Activated CD8-positive, alpha-beta memory T cell treated with anti-CD3 and anti-CD28 coated beads for 24 hours (primary cell): ENCODE data around the gene FBXO4.
"Not testable (repeated sequence)": the region's sequence is repeated elsewhere in the genome, so short reads cannot be mapped to it uniquely, and the experiment has no call there.

Experiments
- DNase-seq: peaks from one replicate; pipeline ENCODE4 v3.0.0-alpha.2; 2020

Gene FBXO4

DNA sequence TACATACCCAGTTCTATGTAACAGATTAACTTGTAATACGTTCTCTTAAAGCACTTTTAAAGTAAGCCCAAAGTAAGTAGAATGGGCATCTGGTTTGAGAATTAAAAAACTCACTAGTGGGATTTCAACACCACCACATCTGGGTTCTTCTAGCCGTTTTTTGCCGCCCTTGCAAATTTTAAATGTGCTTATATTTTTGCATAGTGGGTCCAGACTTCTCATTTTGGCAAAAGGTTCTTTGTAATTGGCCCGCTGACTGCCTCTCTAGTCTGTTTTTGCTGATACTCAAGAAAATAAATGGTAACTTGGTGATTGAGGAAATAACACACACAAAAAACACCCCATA lies 582 bp upstream of the FBXO4 start:
- DNase-seq, result no peak

DNA sequence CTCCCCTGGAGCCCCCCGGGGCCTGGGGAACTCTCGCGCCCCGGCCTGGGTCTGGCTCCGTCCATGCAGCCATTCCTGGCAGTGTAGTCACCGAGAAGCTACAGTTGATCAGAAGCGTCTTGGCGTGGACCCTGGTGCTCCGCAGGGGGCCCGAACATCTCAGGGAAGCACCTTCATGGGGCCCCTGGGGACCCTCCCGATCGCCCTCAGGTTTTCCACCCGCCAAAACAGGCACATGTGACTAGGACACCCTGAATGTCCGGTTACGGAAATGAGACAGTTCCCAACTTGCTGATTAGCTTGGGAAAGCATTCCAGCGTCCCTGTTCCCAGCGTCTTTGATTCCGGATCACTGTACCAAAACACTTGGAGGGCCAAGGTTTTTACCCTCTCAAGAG lies 472 bp downstream of the FBXO4 start:
- DNase-seq, result no peak

DNA sequence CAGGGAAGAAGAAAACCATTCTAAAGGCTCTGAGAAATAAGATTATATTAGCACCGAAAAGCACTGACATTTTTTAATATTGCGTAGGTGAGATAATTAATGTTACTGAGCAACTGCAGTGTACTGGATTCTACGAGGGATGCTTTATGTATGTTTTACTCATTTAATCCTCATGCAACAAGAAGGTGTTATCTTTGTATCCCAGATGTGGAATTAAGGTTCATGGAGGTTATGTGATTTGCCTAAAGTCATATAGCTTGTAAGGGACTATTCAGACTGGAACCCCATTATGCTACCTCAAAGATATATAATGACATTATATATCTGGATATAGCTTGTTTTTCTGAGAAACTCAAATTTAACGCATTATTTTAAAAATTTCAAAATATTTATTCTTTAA lies 2.5 kb downstream of the FBXO4 start:
- DNase-seq, result no peak

DNA sequence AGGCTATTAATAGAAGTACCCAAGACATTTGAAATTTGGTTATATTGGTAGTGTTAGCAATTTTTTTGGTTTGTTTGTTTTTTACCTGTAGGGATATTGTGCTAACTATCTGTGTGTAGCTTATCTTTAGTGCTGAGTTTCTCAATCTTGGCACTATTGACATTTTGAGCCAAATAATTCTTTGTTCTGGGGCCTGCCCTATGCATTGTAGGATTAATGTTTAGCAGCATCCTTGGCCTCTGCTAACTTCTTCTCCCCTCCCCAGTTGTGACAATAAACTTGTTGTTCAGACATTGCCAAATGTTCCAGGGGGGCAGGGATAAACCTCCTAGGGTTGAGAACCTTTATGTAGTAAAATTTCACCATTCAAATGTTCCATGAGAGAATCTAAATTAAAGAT lies 4.0 kb downstream of the FBXO4 start:
- no peak for DNase-seq

DNA sequence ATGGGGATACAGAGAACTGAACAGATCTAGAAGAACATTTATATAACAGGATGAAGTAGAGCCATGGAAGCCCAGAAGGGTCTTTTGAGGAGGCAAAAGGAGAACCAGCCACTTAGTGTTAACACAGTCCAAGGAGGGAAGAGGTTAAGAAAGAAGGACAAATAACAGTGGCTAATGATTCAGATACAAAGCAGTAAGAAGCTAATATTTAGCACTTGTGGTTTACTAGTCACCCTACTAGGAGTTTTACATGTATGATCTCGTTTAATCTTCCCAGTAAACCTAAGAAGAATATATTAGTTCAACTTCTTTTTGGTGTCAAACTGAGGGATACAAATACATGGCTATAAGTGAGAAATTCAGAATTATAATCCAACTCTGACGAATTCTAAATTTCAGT lies 7.7 kb downstream of the FBXO4 start:
- no peak for DNase-seq

DNA sequence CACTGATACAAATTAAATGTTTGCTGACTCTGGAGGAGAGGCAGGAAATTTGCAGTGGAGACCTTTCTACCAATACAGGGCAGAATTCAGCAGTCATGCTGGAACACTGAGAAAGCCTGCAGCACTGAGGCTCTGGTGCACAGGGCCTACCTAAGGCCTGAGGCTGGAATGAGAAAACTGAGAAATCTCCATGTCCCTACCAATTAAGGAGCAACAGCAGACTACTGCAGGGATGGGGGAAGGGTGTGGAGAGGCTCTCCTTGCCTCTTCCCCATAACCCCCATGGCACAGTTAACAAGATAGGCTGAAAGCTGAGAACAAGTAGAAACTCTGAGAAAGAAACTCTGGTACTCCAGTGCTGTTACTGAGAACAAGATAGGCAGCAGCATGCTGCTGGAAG lies 10.5 kb downstream of the FBXO4 start:
- no peak for DNase-seq

DNA sequence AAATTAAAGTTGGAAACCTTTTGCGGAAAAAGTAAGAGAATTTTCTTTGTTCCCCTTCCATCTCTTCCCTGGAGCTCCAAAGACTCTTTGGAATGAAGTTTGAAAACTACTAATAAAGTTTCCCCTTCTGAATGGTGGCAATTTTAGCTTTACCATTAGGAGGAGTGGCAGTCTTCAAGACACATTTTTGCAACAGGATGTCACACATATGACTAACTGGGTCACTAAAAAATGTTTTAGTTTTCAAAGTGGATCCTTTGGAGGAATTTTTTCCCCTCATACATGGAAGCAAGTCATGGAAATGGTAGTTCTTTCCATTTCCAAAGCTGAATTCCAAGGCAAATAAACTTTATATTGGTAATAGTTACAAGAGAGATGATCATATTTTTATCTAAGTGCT lies 15.6 kb downstream of the FBXO4 start:
- DNase-seq, result no peak

DNA sequence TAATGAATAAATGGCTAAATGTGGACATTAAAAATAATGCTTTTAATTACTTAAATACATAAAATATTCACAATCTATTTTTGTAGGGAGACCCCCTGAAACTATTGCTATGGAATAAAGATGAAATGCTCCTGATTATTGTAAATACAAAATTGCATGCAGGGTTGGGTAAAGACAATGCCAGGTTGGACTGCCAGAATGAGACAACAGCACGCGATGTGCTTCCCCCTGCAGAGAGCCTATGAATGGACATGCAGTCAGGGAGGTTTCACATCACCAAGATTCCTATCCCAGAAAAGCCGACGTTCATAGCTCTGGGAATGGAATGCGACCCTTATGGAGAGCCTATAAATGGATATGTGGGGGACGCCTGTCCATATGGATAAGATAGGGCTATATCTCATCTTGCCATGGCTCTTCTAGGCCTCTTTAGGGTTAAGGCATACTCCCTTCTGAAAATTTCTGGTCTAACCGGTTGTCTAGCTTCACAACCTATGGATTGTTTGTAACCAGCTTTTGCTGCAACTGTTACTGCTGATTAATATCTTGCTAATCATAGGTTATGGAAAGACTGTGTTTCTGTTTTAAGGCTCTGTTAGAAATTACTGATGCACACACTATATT lies 20.4 kb downstream of the FBXO4 start:
- not testable (repeated sequence) for DNase-seq

DNA sequence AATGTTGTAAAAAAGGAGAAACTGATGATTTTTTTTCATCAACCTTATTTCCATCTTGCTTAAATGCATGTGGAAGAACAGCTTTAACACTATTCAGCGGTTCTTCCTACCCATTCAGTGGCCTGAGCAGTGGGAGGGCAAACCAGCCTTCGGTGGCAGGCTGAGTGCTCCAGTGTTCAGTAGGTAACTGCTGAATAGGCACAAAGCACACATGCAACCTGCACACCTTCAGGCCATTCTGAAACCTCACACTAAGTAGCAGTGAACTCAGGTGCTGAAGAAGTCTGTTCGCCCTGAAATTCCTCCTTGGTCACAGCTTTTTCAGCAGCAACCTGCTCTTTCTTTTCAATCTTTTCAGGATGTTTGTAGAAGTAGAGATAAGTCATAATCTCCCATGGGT lies 26.1 kb downstream of the FBXO4 start:
- no peak for DNase-seq

DNA sequence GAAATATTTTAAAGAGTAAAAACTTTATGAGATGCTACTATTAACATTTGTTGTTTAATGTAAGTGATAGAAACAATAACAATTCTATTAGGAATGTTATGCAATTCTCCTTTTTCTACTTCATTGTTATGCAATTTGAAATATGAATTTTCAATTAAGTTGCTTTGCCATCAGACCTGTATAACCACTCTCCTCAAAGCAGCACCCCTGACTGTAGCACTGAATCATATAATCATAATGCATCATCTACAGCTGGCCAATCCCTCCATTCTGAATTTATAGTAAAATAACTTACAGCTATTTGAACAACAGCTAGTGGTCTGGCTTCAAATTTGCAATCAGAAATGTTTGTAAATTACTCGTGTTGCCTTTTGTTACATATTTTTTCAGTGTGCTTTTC lies 29.2 kb downstream of the FBXO4 start:
- no peak for DNase-seq

DNA sequence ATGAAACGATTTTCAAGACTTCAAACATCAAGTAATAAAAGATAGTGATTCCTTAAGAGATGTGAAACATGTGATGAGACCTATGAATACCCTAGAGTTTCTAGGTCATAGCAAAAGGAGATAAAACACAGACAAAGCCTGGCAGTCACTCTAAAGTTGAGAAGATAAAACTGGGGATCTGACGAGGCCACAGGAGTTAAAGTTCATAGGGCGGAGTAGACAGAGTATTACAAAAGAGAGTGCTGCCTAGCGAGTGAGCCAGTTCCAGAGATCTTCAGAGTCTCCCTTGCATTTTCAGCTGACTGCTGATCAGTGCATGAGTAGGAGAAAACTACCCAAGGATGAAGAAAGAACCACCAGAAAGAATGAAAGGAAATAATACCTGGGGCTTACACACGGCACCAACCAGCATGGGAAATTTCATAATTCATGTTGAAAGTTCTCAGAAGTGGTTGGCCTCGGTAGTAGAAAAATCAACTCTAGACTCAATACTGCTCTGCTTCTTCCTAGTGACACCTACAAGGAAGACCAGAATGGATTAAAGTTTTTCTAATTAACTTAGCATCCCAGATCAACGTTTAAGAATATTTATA lies 30.4 kb downstream of the FBXO4 start:
- no peak for DNase-seq

DNA sequence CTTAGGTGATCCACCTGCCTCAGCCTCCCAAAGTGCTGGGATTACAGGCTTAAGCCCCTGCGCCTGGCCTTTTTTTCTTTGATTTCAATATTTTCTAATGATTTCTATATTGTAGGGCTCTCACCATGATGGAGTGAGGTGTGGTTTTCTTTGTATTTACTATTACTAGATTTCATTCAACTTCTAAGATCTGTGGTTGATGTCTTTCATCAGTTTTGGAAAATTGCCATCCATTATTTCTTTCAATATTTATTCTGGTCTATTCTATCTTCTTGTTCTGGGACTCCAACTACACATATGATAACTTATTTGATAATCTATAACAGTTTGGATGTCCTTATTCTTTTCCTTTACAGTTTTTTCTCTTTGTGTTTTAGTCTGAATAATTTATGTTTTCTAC lies 31.9 kb downstream of the FBXO4 start:
- no peak for DNase-seq

DNA sequence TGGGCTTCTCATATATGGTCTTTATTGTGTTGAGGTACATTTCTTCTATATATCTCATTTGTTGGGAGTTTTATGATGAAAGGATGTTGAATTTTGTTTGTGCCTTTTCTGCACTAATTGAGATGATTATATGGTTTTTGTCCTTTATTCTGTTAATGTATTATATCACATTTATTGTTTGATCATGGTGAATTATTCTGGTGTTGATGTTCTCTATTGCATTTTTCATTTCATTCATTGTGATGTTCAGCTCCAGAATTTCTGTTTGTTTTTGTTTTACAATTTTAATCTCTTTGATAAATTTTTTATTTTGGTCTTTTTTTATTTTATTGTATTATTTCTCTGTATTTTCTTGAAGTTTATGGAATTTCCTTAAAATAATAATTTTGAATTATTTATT lies 35.4 kb downstream of the FBXO4 start:
- no peak for DNase-seq

DNA sequence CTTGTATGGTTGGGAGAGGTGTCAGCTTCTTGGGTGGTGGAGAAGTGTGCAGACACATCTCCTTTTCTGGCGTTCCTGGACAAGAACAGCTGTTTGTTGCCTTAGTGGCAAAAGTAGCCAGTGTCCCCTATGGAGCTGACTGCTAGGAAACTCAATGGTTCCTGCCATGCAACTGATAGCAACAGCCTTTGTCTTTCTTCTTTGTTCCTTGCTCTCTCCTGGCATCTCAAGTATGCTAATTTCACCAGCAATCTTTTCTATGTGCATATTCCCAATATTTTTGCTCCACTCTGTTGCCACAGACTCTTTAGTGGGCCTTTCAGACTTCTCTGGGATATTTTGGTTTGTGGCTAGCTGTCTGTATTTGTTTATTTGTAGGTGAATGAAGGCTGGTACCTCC lies 36.7 kb downstream of the FBXO4 start:
- no peak for DNase-seq

DNA sequence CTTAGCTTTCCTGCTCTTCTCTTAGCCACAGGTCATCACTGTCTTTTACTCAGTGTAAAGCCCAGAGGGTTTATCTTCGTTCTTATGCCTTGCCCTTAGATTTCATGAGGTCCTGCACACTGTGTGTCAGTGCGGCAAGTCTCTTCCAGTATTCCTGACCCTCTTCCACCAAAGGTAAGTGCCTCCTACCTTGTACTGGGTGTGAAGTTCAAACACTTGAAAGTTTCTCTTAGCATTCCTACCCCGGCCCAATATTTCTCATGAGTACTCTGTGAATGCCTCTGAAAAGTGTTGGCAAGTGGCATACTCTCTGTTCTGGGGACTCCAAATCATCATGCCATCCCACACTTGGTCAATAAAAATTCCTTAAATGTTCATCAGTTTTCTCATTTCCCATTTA lies 37.4 kb downstream of the FBXO4 start:
- no peak for DNase-seq

DNA sequence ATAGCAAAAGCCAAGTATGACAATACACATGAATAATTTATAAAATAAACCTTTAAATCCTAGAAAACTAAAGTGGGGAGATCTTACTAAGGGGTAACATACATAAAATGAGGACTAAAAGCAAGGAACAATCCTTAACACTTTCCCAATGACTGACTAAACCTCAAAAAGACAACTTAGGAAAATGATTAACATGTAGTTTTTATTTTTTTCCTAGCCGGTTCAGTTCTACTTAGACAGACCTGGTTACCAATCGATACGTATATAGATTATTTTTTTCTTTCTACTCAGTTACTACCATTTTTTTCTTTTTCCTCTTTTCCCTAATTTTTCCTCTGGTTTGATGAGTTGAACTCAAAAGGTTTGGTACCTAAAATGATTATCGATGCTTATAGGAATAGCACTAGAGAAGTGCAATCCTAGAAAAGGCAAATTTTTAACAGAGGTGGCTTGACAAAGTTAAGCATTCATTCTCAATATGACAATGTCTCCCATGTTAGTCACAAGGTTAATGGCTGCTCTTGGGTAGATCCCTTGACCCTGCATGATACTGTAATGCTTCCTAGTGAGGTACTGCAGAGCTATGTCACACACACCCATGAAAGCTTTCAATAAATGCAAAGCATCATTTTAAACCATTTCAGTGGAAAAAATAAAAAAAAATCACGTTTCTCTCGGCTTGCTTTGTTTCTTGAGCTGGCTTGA lies 41.5 kb downstream of the FBXO4 start:
- DNase-seq, result no peak

DNA sequence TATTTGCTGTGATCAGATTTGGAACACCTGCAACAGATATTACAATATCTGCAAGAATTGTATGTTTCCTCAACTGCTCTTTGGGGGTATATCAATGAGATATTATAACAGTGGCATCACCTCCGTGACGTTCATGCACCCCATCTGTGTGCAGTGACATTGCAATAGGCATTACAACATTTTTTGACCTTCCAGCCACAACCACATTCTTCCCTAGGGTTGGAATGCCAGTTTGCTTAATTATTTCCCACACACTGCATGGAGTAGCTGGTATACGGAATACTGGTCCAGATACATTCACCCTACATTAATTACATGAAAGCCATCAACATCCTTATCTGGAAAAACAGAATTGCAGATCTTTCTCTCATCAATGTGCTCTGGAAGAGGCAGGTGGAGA lies 42.3 kb downstream of the FBXO4 start:
- no peak for DNase-seq

DNA sequence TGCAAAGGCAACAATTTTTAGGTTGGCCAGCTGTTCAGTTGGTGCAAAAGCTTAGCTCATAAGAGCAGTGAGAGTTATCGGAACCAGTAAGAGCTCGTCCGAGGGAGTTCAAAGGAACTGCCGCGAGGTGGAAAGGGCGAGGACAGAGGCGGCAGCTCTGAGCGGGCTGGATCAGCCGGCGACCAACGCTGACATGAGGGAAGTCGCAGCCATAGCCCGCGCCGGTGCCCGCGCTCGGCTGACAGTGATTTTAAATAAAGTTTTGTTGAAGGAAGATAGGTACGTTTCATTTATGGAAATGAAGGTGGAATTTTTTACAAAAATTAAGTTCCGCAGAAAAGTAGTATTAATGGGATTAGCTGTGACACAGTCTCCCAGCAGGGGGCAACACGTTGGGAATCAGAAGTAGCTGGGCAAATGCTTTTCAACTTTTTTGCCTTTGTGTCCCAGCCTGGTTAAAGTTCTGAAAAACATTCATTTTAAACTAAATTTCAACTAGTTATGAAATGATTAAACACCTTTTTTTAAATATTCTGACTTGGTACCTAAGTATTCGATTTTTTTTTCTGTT lies 43.2 kb downstream of the FBXO4 start:
- no peak for DNase-seq

DNA sequence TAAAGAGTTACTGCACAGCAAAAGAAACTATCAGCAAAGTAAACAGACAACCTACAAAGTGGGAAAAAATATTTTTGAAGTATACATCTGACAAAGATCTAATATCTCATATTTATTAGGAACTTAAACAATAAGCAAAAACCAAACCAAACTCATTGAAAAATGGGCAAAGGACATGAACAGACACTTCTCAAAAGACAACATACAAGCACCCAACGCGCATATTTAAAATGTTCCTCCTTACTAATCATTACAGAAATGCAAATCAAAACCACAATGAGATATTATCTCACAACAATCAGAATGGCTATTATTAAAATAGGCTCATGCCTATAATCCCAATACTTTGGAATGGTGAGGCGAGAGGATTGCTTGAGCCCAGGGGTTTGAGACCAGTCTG lies 48.0 kb downstream of the FBXO4 start:
- no peak for DNase-seq

DNA sequence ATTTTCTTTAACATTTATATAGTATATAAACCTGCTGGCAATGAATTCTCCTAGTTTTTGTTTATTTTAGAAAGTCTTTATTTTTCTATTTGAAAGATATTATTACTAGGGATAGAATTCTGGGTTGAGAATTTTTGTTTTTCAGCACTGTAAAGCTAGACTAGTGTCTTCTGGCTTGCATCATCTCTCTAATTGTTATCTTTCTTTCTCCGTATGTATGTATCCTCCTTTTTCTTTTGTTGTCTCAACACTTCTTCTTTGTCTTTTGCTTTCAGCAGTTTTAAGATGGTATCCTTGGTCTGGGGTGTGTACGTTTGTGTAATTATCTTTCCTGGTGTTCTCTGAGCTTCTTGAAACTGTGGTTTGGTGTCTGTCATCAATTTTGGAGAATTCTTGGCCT lies 48.8 kb downstream of the FBXO4 start:
- DNase-seq, result no peak

DNA sequence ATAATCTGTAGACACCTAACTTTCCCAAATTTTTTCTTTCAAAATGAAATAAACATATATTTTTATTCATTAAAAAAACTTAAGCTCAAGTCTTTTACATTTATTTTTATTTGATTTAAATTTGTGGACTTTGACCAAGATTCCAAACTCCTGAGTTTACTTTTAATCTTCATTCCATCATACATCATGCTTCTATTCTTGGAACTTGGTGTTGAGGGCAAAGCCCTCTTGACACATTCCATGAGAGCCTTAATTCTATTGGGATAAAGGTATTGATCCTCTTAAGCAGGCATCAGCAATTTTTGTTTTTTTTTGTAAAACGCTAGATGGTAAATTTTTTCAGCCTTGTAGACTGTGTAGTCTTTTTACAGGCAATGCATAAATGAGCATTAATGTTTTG lies 53.6 kb downstream of the FBXO4 start:
- DNase-seq, result no peak

DNA sequence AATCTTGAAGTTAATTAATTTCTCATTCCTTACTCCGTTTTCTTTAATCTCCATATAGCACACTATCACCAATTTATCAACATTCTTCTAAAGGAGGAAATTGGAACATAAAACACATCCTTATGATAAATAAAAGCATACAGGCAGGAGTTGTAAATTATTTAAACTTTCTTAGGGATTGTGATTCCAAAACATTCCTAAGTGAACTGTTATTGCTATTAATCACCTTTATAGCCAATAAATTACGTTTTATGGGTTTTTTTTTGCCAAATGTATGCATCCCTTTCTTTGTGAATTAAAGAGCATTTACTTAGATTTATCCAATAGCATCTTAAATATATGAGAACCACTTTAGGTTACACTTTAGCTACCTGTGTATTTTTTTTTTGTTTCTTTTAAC lies 55.3 kb downstream of the FBXO4 start:
- no peak for DNase-seq

DNA sequence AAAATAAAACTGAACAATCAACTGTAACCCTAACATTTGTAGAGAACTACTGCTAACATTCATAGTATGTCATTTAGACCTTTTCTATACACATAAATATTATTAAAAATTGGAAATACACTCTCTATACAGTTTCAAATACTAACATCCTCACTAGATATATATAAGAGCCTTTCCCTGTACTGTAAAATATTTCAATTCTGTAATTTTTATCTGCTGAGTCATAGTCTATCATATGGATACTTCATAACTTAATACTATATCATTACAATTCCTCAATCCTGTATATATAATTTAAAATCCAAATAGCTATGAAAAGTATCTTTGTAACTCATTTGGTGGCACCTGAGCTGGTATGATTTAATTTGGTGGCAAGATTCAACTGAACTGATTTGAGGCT lies 55.8 kb downstream of the FBXO4 start:
- no peak for DNase-seq

DNA sequence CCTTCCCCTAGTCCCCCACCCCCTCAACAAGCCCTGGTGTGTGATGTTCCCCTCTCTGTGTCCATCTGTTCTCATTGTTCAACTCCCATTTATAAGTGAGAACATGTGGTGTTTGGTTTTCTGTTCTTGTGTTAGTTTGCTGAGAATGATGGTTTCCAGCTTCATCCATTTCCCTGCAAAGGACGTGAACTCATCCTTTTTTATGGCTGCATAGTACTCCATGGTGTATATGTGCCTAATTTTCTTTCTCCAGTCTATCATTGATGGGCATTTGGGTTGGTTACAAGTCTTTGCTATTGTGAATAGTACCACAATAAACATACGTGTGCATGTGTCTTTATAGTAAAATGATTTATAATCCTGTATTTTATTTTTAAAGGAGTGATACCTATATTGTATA lies 57.8 kb downstream of the FBXO4 start:
- DNase-seq, result not testable (repeated sequence)

DNA sequence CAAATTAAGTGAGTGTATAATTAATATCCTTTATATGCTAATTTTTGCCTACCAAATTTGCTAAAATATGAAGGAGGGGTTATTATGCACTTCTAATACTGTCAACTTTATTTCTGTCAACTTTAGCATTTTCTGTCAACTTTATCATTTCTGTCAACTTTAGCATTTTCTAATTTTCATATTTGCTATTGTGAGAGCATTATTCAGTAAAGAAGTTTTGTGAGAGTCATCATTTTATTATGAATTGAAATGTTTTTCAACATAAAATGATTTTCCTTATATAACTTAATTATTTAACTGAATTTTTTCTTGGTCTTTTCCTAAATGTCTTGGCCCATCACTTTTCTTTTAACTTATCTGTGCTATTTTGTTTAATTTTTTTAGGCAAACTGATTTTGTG lies 58.2 kb downstream of the FBXO4 start:
- DNase-seq, result no peak
